ENCODE data around the gene FOXO4.

Gene FOXO4

GRCh38 chrX:71067089-71067488, 28.6 kb upstream of the FOXO4 start:
- DNase-seq (ENCODE audit: low read depth) = no peak
- H3K4me3 ChIP-seq (replicated peaks; ENCODE audit: low read depth, low read length) = peak overlapping the region; percentile 78
- TF ChIP-seq, protein P1, sequence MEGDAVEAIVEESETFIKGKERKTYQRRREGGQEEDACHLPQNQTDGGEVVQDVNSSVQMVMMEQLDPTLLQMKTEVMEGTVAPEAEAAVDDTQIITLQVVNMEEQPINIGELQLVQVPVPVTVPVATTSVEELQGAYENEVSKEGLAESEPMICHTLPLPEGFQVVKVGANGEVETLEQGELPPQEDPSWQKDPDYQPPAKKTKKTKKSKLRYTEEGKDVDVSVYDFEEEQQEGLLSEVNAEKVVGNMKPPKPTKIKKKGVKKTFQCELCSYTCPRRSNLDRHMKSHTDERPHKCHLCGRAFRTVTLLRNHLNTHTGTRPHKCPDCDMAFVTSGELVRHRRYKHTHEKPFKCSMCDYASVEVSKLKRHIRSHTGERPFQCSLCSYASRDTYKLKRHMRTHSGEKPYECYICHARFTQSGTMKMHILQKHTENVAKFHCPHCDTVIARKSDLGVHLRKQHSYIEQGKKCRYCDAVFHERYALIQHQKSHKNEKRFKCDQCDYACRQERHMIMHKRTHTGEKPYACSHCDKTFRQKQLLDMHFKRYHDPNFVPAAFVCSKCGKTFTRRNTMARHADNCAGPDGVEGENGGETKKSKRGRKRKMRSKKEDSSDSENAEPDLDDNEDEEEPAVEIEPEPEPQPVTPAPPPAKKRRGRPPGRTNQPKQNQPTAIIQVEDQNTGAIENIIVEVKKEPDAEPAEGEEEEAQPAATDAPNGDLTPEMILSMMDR (IDR thresholded peaks at IDR 0.05; ENCODE audit: low read length, missing control alignments) = no peak

GRCh38 chrX:71067712-71068043, 28.0 kb upstream of the FOXO4 start:
- peak overlapping the region; percentile 78 for H3K4me3 ChIP-seq (replicated peaks; ENCODE audit: low read depth, low read length)
- TF ChIP-seq, protein P1 (IDR thresholded peaks at IDR 0.05; ENCODE audit: low read length, missing control alignments) = no peak
- DNase-seq (ENCODE audit: low read depth) = no peak

- TF ChIP-seq, protein P1 (IDR thresholded peaks at IDR 0.05; ENCODE audit: low read length, missing control alignments) = no peak
- peak within 1 kb of the TSS; percentile 78 for H3K4me3 ChIP-seq (replicated peaks; ENCODE audit: low read depth, low read length)
- peak; percentile 96 for DNase-seq (ENCODE audit: low read depth)
These were observed 27.4 kb upstream of the FOXO4 start, which contains the start of gene SNX12 for GRCh38 chrX:71068044-71068918. TSS of gene SNX12 (minus strand) at chrX:71068334. CDS start at chrX:71068306, 28 bp downstream.

DNA sequence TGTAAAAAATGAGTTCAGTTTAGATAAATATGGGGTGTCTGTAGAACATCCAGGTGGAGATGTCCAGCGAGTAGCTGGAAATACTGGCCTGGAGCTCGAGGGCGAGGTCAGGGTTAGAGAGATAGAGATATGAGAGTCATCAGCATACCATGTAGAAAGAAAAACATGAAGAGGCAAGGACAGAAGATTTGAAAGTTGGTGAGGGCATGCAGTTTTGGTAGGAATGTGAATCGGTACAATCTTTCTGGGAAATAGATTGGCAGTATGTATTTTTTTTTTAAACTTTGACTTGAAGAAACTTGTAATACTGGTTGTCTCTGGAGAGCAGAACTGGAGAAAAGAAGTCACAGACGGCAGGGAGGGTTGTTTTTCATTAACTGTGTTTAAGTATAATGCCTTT, 25.1 kb upstream of the FOXO4 start:
- DNase-seq (ENCODE audit: low read depth) = no peak
- no peak overlapping the region for H3K4me3 ChIP-seq (replicated peaks; ENCODE audit: low read depth, low read length)
- TF ChIP-seq, protein P1 (IDR thresholded peaks at IDR 0.05; ENCODE audit: low read length, missing control alignments) = no peak

- TF ChIP-seq, protein P1 (IDR thresholded peaks at IDR 0.05; ENCODE audit: low read length, missing control alignments) = no peak
- DNase-seq (ENCODE audit: low read depth) = peak; percentile 70
- H3K4me3 ChIP-seq (replicated peaks; ENCODE audit: low read depth, low read length) = no peak overlapping the region
These were observed 14.1 kb upstream of the FOXO4 start for GRCh38 chrX:71081330-71082123.

GRCh38 chrX:71082124-71082647, 13.5 kb upstream of the FOXO4 start:
- DNase-seq (ENCODE audit: low read depth) = no peak
- TF ChIP-seq, protein P1 (IDR thresholded peaks at IDR 0.05; ENCODE audit: low read length, missing control alignments) = no peak
- H3K4me3 ChIP-seq (replicated peaks; ENCODE audit: low read depth, low read length) = no peak overlapping the region

All from fibroblast of pulmonary artery (primary cell).